ENCODE results near the gene RALB.

RALB gene

GRCh38 chr2:120272763-120273481 is 20.3 kb downstream of the RALB start:
- no peak overlapping the region for H3K27ac ChIP-seq (ENCODE audit: low read length)
- no peak overlapping the region for H3K4me3 ChIP-seq (ENCODE audit: low read depth in 1 of 2, low read length in 2 of 2)
- no peaks in the 10 kb centered on the region for H3K27me3 ChIP-seq (ENCODE audit: low read depth, low read length)
- H3K9me3 ChIP-seq (ENCODE audit: control insufficient read depth in 1 of 2, low read length in 2 of 2): no peaks in the 10 kb centered on the region
- H3K4me1 ChIP-seq (ENCODE audit: control insufficient read depth in 1 of 2, insufficient read depth in 2 of 2, low read length in 2 of 2): no peaks in the 10 kb centered on the region
- H3K36me3 ChIP-seq (ENCODE audit: control insufficient read depth in 1 of 2, insufficient read depth in 2 of 2, low read length in 2 of 2): no peaks in the 10 kb centered on the region

- Histone ChIP-seq H3K4me1 (ENCODE audit: control insufficient read depth in 1 of 2, insufficient read depth in 2 of 2, low read length in 2 of 2) (no peaks in the 10 kb centered on the region), H3K36me3 (ENCODE audit: control insufficient read depth in 1 of 2, insufficient read depth in 2 of 2, low read length in 2 of 2) (peaks cover 17 to 19% of the 10 kb centered on the region in 2 donors)
Measured at GRCh38 chr2:120275617-120276400, 23.2 kb downstream of the RALB start.

GRCh38 chr2:120277505-120278205 is 25.0 kb downstream of the RALB start:
- Histone ChIP-seq H3K4me1 (ENCODE audit: control insufficient read depth in 1 of 2, insufficient read depth in 2 of 2, low read length in 2 of 2) (no peaks in the 10 kb centered on the region), H3K27me3 (ENCODE audit: low read depth, low read length) (no peaks in the 10 kb centered on the region), H3K4me3 (ENCODE audit: low read depth in 1 of 2, low read length in 2 of 2) (no peak overlapping the region), H3K36me3 (ENCODE audit: control insufficient read depth in 1 of 2, insufficient read depth in 2 of 2, low read length in 2 of 2) (peaks cover 23 to 27% of the 10 kb centered on the region in 2 donors), H3K27ac (ENCODE audit: low read length) (no peak overlapping the region), H3K9me3 (ENCODE audit: control insufficient read depth in 1 of 2, low read length in 2 of 2) (no peaks in the 10 kb centered on the region)

More at GRCh38 chr2:120275617-120276400, 23.2 kb downstream of the RALB start:
- Histone ChIP-seq H3K9me3 (ENCODE audit: control insufficient read depth in 1 of 2, low read length in 2 of 2) (no peaks in the 10 kb centered on the region), H3K27ac (ENCODE audit: low read length) (no peak overlapping the region), H3K4me3 (ENCODE audit: low read depth in 1 of 2, low read length in 2 of 2) (no peak overlapping the region), H3K27me3 (ENCODE audit: low read depth, low read length) (no peaks in the 10 kb centered on the region)

- Histone ChIP-seq H3K4me3 (ENCODE audit: low read depth in 1 of 2, low read length in 2 of 2) (no peak overlapping the region), H3K9me3 (ENCODE audit: control insufficient read depth in 1 of 2, low read length in 2 of 2) (no peaks in the 10 kb centered on the region), H3K36me3 (ENCODE audit: control insufficient read depth in 1 of 2, insufficient read depth in 2 of 2, low read length in 2 of 2) (peaks cover 23 to 27% of the 10 kb centered on the region in 2 donors), H3K4me1 (ENCODE audit: control insufficient read depth in 1 of 2, insufficient read depth in 2 of 2, low read length in 2 of 2) (no peaks in the 10 kb centered on the region), H3K27me3 (ENCODE audit: low read depth, low read length) (no peaks in the 10 kb centered on the region), H3K27ac (ENCODE audit: low read length) (no peak overlapping the region)
Measured at GRCh38 chr2:120278901-120279300, 26.2 kb downstream of the RALB start.

GRCh38 chr2:120279708-120280107 is 27.1 kb downstream of the RALB start:
- no peaks in the 10 kb centered on the region for H3K27me3 ChIP-seq (ENCODE audit: low read depth, low read length)
- H3K4me1 ChIP-seq (ENCODE audit: control insufficient read depth in 1 of 2, insufficient read depth in 2 of 2, low read length in 2 of 2): no peaks in the 10 kb centered on the region
- peaks cover 23 to 27% of the 10 kb centered on the region in 2 donors for H3K36me3 ChIP-seq (ENCODE audit: control insufficient read depth in 1 of 2, insufficient read depth in 2 of 2, low read length in 2 of 2)
- no peak overlapping the region for H3K27ac ChIP-seq (ENCODE audit: low read length)
- H3K9me3 ChIP-seq (ENCODE audit: control insufficient read depth in 1 of 2, low read length in 2 of 2): no peaks in the 10 kb centered on the region
- no peak overlapping the region for H3K4me3 ChIP-seq (ENCODE audit: low read depth in 1 of 2, low read length in 2 of 2)

GRCh38 chr2:120283649-120284048 is 31.0 kb downstream of the RALB start:
- H3K27ac ChIP-seq (ENCODE audit: low read length): no peak overlapping the region
- H3K4me1 ChIP-seq (ENCODE audit: control insufficient read depth in 1 of 2, insufficient read depth in 2 of 2, low read length in 2 of 2): no peaks in the 10 kb centered on the region
- H3K9me3 ChIP-seq (ENCODE audit: control insufficient read depth in 1 of 2, low read length in 2 of 2): no peaks in the 10 kb centered on the region
- no peaks in the 10 kb centered on the region for H3K27me3 ChIP-seq (ENCODE audit: low read depth, low read length)
- no peak overlapping the region for H3K4me3 ChIP-seq (ENCODE audit: low read depth in 1 of 2, low read length in 2 of 2)
- H3K36me3 ChIP-seq (ENCODE audit: control insufficient read depth in 1 of 2, insufficient read depth in 2 of 2, low read length in 2 of 2): peaks cover 24 to 29% of the 10 kb centered on the region in 2 donors

- H3K27ac ChIP-seq (ENCODE audit: low read length): no peak overlapping the region
- H3K36me3 ChIP-seq (ENCODE audit: control insufficient read depth in 1 of 2, insufficient read depth in 2 of 2, low read length in 2 of 2): peaks cover 19 to 22% of the 10 kb centered on the region in 2 donors
- H3K9me3 ChIP-seq (ENCODE audit: control insufficient read depth in 1 of 2, low read length in 2 of 2): no peaks in the 10 kb centered on the region
- no peaks in the 10 kb centered on the region for H3K4me1 ChIP-seq (ENCODE audit: control insufficient read depth in 1 of 2, insufficient read depth in 2 of 2, low read length in 2 of 2)
- no peaks in the 10 kb centered on the region for H3K27me3 ChIP-seq (ENCODE audit: low read depth, low read length)
- H3K4me3 ChIP-seq (ENCODE audit: low read depth in 1 of 2, low read length in 2 of 2): no peak overlapping the region
Measured at GRCh38 chr2:120285056-120285455, 32.4 kb downstream of the RALB start.

- Histone ChIP-seq H3K4me1 (ENCODE audit: control insufficient read depth in 1 of 2, insufficient read depth in 2 of 2, low read length in 2 of 2) (no peaks in the 10 kb centered on the region), H3K36me3 (ENCODE audit: control insufficient read depth in 1 of 2, insufficient read depth in 2 of 2, low read length in 2 of 2) (peaks cover 13 to 20% of the 10 kb centered on the region in 2 donors), H3K27me3 (ENCODE audit: low read depth, low read length) (no peaks in the 10 kb centered on the region), H3K4me3 (ENCODE audit: low read depth in 1 of 2, low read length in 2 of 2) (no peak overlapping the region), H3K9me3 (ENCODE audit: control insufficient read depth in 1 of 2, low read length in 2 of 2) (no peaks in the 10 kb centered on the region), H3K27ac (ENCODE audit: low read length) (no peak overlapping the region)
Measured at GRCh38 chr2:120287183-120288015, 34.7 kb downstream of the RALB start.

- H3K9me3 ChIP-seq (ENCODE audit: control insufficient read depth in 1 of 2, low read length in 2 of 2): no peaks in the 10 kb centered on the region
- peaks cover 13 to 20% of the 10 kb centered on the region in 2 donors for H3K36me3 ChIP-seq (ENCODE audit: control insufficient read depth in 1 of 2, insufficient read depth in 2 of 2, low read length in 2 of 2)
- no peaks in the 10 kb centered on the region for H3K27me3 ChIP-seq (ENCODE audit: low read depth, low read length)
- no peak overlapping the region for H3K27ac ChIP-seq (ENCODE audit: low read length)
- no peak overlapping the region for H3K4me3 ChIP-seq (ENCODE audit: low read depth in 1 of 2, low read length in 2 of 2)
- peaks cover 0 to 5% of the 10 kb centered on the region in 2 donors for H3K4me1 ChIP-seq (ENCODE audit: control insufficient read depth in 1 of 2, insufficient read depth in 2 of 2, low read length in 2 of 2)
Measured at GRCh38 chr2:120288016-120288373, 35.3 kb downstream of the RALB start.

- H3K36me3 ChIP-seq (ENCODE audit: control insufficient read depth in 1 of 2, insufficient read depth in 2 of 2, low read length in 2 of 2): peaks cover 13 to 21% of the 10 kb centered on the region in 2 donors
- no peaks in the 10 kb centered on the region for H3K27me3 ChIP-seq (ENCODE audit: low read depth, low read length)
Measured at GRCh38 chr2:120289221-120289906, 36.7 kb downstream of the RALB start.

More at GRCh38 chr2:120289221-120289906, 36.7 kb downstream of the RALB start:
- Histone ChIP-seq H3K9me3 (ENCODE audit: control insufficient read depth in 1 of 2, low read length in 2 of 2) (no peaks in the 10 kb centered on the region), H3K4me3 (ENCODE audit: low read depth in 1 of 2, low read length in 2 of 2) (no peak overlapping the region), H3K4me1 (ENCODE audit: control insufficient read depth in 1 of 2, insufficient read depth in 2 of 2, low read length in 2 of 2) (peaks cover 0 to 17% of the 10 kb centered on the region in 2 donors), H3K27ac (ENCODE audit: low read length) (no peak overlapping the region)
